Activated CD4-positive, CD25-positive, alpha-beta regulatory T cell treated with anti-CD3 and anti-CD28 coated beads, Interleukin-2, amount 50 U/mL, for 16 hours (primary cell): Measurements from ENCODE around the gene CPLANE2.
"Not testable (repeated sequence)": the region's sequence is repeated elsewhere in the genome, so short reads cannot be mapped to it uniquely, and the experiment has no call there.

Source experiments
- DNase-seq: peaks from one replicate; pipeline ENCODE4 v3.0.0-alpha.2; 2020; ENCODE audit warnings: low read depth, low spot score

The CPLANE2 gene

DNA sequence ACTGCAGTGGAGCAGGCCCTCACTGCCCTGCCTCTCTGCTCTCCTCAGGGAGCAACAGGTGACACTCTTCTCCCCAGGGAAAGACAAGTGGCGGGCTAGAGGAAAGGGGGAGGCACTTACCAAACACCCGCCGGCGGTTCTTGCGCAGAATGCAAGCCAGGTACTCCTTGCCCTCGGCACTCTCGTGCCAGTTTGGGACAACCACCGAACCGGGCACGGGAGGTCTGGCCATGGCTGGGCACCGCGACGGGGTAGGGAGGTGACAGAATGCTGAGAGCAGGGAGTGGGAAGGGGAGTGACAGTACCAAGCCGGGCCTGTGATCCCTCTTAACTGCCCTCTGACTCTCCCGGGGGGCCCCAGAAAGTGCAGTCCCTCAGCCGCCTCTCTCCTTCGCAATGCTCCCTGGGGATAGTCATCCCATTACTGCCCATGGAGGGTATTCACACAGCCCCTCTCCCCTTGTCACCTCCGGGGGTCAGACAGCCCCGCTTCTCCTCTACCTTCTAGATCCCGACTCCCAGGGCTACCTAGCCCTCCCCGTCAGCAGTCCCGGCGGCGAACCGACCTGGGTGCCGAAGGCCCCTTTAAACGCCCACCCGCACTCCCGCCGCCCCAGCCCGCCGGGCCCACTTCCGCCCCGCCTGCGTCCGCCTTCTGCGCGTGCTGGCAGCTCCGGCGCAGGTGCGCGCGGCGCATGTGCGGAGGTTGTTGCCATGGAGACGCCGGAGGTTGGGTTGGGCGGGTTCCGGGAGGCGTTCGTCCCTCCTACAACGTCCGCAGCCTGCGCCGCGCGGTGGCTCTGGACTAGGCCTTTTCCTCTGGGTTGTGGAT is at the start of gene CPLANE2:
Gene CPLANE2 (minus strand): TSS at position 673 of the 832 bp plus-strand sequence. CDS start 441 bp downstream, at position 232.
- peak; percentile 88 for DNase-seq

GRCh38 chr1:16286122-16286521 is 49.1 kb upstream of the CPLANE2 start:
- DNase-seq = no peak

DNA sequence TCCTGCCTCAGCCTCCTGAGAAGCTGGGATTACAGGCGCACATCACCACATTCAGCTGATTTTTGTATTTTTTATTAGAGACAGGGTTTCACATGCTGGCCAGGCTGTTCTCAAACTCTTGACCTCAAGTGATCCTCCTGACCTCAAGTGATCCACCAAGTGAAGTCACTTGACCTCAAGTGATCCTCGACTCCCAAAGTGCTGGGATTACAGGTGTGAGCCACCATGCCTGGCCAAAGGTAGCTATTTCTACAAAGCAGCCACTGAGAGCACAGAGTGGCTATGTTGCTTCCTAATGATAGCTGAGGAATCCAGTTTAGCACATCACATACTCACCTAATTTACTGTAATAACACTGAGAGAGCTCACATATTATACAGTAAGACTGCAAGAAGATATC is 44.8 kb upstream of the CPLANE2 start:
- DNase-seq = no peak

DNA sequence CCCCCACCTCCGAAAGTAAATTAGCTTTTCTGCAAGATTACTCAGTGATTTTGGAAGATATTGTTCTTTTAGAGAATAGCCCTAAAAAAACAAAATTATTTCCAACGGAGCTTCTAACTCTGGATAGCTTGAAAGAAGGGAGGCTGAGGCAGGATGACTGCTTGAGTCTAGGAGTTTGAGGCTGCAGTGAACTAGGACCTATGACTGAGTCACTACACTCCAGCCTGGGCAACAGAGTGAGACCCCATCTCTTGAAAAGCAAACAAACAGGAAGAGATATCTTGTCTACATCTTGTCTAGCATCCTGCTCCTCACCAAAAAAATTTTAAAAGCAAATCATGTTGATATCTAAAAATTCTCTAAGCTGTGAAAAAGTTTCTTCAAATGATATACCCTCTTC is 42.2 kb upstream of the CPLANE2 start:
- no peak for DNase-seq

DNA sequence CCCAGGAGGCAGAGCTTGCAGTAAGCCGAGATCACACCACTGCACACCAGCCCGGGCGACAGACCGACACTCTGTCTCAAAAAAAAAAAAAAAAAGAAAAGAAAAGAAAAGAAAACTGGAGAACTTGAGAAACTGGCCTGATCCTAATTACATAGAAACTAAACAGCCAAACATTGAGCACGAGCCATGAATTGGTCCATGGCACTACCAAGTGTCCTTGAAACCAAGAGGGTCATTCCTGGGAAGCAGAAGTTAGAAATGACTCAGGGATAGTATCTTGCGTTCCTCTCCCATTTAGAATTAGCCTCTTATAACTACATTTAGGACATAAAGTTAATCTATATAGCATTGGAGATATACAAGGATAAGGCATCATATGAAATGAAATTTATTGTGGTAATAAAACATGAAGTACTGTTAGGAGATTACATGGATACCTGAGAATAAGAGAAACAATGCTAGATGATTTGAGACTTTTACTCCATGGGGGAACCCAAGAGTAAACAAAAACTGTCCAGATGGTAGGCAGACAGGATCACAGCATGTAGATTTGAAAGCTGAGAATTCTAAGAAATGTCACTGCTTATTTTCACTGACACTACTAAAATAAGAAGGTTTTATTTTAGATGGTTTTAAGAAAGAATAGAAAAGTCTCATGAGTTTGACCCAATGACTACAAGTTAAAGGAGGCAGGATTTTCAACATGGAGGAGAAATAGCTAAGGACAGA is 39.5 kb upstream of the CPLANE2 start:
- DNase-seq = no peak

DNA sequence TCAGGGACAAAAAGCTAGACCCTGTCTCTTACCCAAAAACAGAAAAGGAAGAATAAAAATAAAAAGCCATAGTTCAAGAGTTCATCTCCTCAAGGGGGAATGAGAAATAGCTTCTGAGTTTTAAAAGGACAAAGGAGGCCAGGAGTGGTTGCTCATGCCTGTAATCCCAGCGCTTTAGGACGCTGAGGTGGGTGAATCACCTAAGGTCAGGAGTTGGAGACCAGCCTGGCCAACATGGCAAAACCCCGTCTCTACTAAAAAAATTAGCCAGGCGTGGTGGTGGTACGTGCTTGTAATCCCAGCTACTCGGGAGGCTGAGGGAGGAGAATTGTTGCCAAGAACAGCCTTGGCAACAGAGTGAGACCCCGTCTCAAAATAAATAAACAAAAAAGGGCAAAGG is 38.6 kb upstream of the CPLANE2 start:
- no peak for DNase-seq

GRCh38 chr1:16267690-16268180 is 30.8 kb upstream of the CPLANE2 start:
- no peak for DNase-seq

- DNase-seq = no peak
Observed at GRCh38 chr1:16266411-16267118, 29.6 kb upstream of the CPLANE2 start.

- no peak for DNase-seq
Observed at GRCh38 chr1:16262067-16262466, 25.1 kb upstream of the CPLANE2 start.

- DNase-seq = no peak
Observed at GRCh38 chr1:16260814-16261213, 23.8 kb upstream of the CPLANE2 start.

GRCh38 chr1:16258591-16259135 is 21.7 kb upstream of the CPLANE2 start:
- no peak for DNase-seq

- no peak for DNase-seq
Observed at GRCh38 chr1:16257968-16258367, 21.0 kb upstream of the CPLANE2 start.

DNA sequence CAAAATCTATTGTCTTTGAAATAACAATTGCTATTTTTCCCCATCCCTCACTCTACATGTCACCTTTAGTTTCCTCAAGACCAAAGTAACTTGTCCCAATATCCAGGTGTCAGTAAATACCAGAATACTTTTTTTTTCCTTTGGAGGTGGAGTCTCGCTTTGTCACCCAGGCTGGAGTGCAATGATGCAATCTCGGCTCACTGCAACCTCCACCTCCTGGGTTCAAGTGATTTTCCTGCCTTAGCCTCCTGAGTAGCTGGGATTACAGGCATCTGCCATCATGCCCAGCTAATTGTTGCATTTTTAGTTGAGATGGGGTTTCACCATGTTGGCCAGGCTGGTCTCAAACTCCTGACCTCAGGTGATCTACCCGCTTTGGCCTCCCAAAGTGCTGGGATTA is 20.6 kb upstream of the CPLANE2 start:
- DNase-seq = not testable (repeated sequence)

- no peak for DNase-seq
Observed at GRCh38 chr1:16256478-16256877, 19.5 kb upstream of the CPLANE2 start.

GRCh38 chr1:16254263-16254928 is 17.4 kb upstream of the CPLANE2 start:
- no peak for DNase-seq

- DNase-seq = no peak
Observed at GRCh38 chr1:16253332-16253922, 16.4 kb upstream of the CPLANE2 start.

GRCh38 chr1:16252912-16253311 is 15.9 kb upstream of the CPLANE2 start:
- no peak for DNase-seq

DNA sequence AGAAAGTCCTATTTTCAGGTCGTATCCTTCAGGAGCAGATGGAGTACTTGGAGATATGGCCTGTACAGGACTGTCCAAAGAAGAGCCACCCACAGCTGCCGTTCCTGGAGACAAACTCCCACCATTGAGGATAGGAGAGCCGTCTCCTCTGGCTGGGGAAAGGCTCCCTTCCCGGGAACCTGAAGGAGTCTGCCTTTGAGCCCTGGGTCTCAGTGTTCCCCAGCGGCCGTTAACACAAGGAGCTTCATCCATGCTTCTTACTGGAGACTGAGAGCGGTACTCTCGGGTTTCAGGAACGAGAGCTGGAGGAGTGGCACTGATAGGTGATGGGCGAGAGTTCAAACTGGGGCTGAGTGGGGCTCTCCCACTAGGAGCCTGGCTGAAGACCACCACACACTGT is 14.4 kb upstream of the CPLANE2 start:
- no peak for DNase-seq

- no peak for DNase-seq
Observed at GRCh38 chr1:16250524-16251251, 13.7 kb upstream of the CPLANE2 start.

DNA sequence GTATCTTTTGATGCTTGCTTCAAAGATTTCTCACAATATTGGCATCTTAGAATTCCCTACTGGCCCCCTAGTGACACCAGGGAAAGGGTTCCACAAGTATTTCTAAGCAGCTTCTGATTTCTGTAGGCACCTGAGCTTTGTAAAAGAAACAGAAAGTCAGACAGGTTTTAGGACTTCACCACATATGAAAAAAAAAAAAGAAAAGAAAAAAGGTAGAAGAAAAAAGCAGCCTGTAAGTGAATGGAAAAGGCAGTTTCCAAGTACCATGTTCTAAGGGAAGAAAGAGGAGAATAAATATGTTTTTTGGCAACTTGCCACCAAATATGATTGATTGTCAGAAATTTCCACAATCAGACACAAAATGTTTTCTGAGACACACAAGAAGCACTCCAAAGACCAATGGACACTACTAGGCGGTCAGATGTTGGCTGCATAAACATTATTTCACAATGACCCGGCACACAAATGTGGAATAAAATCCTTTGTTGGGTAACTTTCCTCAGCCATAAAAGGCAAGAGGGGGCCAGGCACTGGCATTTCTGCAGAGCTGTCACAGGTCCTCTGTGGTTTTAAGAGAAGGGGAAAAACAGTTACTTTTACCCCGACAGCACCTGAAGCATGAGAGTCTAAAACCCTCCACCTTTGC is 12.7 kb upstream of the CPLANE2 start:
- DNase-seq = no peak
